ENCODE results near the gene ZNF497. TPM values are rescaled to one million over a fixed set of nuclear protein-coding genes. Genes with fewer than 3 reads are reported as not detected.
A peak's percentile ranks its signal among the peaks of the same experiment; 100 is the strongest.

Gene ZNF497
- total and polyA plus RNA-seq, 2 of the 13 experiments (the other 11 are each of a cell fraction or from before 2014, with no cell fraction given), result 1.5 to 1.9 TPM

DNA sequence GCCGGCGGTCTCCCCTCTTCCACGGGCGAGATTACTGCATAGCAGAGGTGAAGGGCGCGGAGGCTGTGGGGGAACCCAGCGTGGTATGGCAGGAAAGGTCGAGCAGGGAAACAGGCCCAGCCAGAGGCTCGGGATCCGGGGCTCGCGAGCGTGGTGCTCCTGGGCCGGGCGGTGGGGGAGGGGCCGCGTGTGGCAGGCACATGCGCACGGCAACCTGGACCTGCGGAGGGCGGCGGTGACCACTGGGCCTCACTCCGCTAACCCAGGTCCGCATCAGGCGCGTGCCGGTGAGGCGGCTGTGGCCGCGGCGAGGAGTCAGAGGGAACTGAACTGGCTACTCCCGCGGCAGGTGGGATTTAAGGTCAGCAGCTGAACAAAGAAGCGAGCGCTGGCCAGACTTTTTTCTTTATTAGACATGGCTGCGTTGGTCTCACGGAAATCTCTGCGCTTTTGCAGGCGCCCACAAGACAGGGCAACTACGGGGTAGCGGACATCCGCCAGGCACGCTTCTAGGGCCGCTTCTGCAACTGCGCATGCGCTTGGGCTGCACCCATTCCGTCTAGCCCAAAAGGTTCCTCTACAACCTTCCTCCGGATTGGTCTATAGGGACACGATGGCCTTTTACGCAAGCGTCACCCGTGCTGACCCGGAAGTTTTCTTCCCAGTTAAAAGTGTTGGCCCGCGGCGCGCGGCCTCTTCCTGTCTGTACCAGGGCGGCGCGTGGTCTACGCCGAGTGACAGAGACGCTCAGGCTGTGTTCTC lies 24.2 kb upstream of the ZNF497 start, which contains the start of gene RPS5 (continued):
- peak; percentile 66; the same call in 1 of the 2 replicates for TF ChIP-seq ZNF800 (CRISPR knock-in tag; IDR thresholded peaks at IDR 0.05)
- TF ChIP-seq ZSCAN9 (CRISPR knock-in tag; IDR thresholded peaks at IDR 0.05; ENCODE audit: borderline replicate concordance), result peak; percentile 18; the same call in 1 of the 2 replicates
- TF ChIP-seq MTF1 (CRISPR knock-in tag; IDR thresholded peaks at IDR 0.05), result no peak
- peak; percentile 52; the same call in 1 of the 2 replicates for TF ChIP-seq SIN3A (IDR thresholded peaks at IDR 0.05; ENCODE audit: borderline replicate concordance, low read depth, low read length)
- TF ChIP-seq, protein P1, sequence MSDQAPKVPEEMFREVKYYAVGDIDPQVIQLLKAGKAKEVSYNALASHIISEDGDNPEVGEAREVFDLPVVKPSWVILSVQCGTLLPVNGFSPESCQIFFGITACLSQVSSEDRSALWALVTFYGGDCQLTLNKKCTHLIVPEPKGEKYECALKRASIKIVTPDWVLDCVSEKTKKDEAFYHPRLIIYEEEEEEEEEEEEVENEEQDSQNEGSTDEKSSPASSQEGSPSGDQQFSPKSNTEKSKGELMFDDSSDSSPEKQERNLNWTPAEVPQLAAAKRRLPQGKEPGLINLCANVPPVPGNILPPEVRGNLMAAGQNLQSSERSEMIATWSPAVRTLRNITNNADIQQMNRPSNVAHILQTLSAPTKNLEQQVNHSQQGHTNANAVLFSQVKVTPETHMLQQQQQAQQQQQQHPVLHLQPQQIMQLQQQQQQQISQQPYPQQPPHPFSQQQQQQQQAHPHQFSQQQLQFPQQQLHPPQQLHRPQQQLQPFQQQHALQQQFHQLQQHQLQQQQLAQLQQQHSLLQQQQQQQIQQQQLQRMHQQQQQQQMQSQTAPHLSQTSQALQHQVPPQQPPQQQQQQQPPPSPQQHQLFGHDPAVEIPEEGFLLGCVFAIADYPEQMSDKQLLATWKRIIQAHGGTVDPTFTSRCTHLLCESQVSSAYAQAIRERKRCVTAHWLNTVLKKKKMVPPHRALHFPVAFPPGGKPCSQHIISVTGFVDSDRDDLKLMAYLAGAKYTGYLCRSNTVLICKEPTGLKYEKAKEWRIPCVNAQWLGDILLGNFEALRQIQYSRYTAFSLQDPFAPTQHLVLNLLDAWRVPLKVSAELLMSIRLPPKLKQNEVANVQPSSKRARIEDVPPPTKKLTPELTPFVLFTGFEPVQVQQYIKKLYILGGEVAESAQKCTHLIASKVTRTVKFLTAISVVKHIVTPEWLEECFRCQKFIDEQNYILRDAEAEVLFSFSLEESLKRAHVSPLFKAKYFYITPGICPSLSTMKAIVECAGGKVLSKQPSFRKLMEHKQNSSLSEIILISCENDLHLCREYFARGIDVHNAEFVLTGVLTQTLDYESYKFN (CRISPR knock-in tag; conservative IDR thresholded peaks at IDR 0.05), result peak; percentile 30; the same call in 1 of the 2 replicates
- 0 out of 2 replicates have a peak, but pooled peaks have one; percentile 65 for TF ChIP-seq KLF15 (CRISPR knock-in tag; IDR thresholded peaks at IDR 0.05; ENCODE audit: borderline replicate concordance)
- TF ChIP-seq ZNF761 (CRISPR knock-in tag; conservative IDR thresholded peaks at IDR 0.05), result peak; percentile 86; the same call in 1 of the 2 replicates
- peak in 1 of 2 experiments; percentile 57; a peak in 2 of 4 replicates for TF ChIP-seq KLF16 (CRISPR knock-in tag; IDR thresholded peaks at IDR 0.05)
- TF ChIP-seq, protein P2, sequence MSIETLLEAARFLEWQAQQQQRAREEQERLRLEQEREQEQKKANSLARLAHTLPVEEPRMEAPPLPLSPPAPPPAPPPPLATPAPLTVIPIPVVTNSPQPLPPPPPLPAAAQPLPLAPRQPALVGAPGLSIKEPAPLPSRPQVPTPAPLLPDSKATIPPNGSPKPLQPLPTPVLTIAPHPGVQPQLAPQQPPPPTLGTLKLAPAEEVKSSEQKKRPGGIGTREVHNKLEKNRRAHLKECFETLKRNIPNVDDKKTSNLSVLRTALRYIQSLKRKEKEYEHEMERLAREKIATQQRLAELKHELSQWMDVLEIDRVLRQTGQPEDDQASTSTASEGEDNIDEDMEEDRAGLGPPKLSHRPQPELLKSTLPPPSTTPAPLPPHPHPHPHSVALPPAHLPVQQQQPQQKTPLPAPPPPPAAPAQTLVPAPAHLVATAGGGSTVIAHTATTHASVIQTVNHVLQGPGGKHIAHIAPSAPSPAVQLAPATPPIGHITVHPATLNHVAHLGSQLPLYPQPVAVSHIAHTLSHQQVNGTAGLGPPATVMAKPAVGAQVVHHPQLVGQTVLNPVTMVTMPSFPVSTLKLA (IDR thresholded peaks at IDR 0.05), result peak; percentile 73
- TF ChIP-seq ELF4 (CRISPR knock-in tag; IDR thresholded peaks at IDR 0.05; ENCODE audit: borderline replicate concordance), result 0 out of 2 replicates have a peak, but pooled peaks have one; percentile 86
- TF ChIP-seq, protein P3, sequence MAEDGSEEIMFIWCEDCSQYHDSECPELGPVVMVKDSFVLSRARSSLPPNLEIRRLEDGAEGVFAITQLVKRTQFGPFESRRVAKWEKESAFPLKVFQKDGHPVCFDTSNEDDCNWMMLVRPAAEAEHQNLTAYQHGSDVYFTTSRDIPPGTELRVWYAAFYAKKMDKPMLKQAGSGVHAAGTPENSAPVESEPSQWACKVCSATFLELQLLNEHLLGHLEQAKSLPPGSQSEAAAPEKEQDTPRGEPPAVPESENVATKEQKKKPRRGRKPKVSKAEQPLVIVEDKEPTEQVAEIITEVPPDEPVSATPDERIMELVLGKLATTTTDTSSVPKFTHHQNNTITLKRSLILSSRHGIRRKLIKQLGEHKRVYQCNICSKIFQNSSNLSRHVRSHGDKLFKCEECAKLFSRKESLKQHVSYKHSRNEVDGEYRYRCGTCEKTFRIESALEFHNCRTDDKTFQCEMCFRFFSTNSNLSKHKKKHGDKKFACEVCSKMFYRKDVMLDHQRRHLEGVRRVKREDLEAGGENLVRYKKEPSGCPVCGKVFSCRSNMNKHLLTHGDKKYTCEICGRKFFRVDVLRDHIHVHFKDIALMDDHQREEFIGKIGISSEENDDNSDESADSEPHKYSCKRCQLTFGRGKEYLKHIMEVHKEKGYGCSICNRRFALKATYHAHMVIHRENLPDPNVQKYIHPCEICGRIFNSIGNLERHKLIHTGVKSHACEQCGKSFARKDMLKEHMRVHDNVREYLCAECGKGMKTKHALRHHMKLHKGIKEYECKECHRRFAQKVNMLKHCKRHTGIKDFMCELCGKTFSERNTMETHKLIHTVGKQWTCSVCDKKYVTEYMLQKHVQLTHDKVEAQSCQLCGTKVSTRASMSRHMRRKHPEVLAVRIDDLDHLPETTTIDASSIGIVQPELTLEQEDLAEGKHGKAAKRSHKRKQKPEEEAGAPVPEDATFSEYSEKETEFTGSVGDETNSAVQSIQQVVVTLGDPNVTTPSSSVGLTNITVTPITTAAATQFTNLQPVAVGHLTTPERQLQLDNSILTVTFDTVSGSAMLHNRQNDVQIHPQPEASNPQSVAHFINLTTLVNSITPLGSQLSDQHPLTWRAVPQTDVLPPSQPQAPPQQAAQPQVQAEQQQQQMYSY (CRISPR knock-in tag; IDR thresholded peaks at IDR 0.05), result 0 out of 2 replicates have a peak, but pooled peaks have one; percentile 10
- no peak for TF ChIP-seq ZNF619 (CRISPR knock-in tag; IDR thresholded peaks at IDR 0.05)
- peak; percentile 90; the same call in 1 of the 2 replicates for TF ChIP-seq HIVEP1 (CRISPR knock-in tag; IDR thresholded peaks at IDR 0.05)
- TF ChIP-seq, protein P4, sequence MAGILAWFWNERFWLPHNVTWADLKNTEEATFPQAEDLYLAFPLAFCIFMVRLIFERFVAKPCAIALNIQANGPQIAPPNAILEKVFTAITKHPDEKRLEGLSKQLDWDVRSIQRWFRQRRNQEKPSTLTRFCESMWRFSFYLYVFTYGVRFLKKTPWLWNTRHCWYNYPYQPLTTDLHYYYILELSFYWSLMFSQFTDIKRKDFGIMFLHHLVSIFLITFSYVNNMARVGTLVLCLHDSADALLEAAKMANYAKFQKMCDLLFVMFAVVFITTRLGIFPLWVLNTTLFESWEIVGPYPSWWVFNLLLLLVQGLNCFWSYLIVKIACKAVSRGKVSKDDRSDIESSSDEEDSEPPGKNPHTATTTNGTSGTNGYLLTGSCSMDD (CRISPR knock-in tag; IDR thresholded peaks at IDR 0.05), result no peak
- peak; percentile 57; the same call in 1 of the 2 replicates for TF ChIP-seq KLF6 (CRISPR knock-in tag; IDR thresholded peaks at IDR 0.05)
